ENCODE data around the gene TGIF2. TPM values are rescaled to one million over a fixed set of nuclear protein-coding genes. Genes with fewer than 3 reads are reported as not detected.

The TGIF2 gene
- total and polyA plus RNA-seq, 2 of the 8 experiments (the other 6 are each of a cell fraction or from before 2014, with no cell fraction given), result 49.7 to 76.7 TPM

DNA sequence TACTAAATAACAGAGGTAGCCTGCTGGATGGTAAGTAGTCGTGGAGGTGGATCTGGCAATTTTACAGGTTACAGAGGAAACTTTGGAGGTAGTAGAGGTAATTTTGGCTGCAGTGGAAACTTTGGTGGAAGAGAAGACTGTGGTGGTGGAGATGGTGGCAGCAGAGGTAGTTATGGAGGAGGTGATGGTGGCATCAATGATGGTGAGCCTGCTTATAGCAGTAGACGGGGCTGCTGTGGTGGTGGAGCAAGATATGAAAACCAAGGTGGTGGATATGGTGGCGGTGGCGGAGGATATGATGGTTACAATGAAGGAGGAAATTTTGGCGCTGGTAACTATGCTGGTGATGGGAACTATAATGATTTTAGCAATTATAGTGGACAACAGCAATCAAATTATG, 47.5 kb downstream of the TGIF2 start:
- no peak overlapping the region for H3K23ac ChIP-seq (ENCODE audit: insufficient read length)
- no peaks in the 10 kb centered on the region for H3K36me3 ChIP-seq (ENCODE audit: control insufficient read depth in 2 of 4, insufficient read depth in 4 of 4, low read length in 3 of 4)
- POLR2A ChIA-PET (ENCODE audit: partially characterized antibody), result interaction anchor here (1.2 kb wide), 1 partner anchor 11 kb away, joined by 5 read pairs; no protein-coding TSS in a partner anchor
- no peak overlapping the region for H2BK5ac ChIP-seq (ENCODE audit: low read depth, low read length)
- no peak overlapping the region for H3K56ac ChIP-seq (replicated peaks; ENCODE audit: insufficient read length, low read depth, low read length)
- H2BK20ac ChIP-seq (ENCODE audit: low read length), result no peak overlapping the region
- TF ChIP-seq TBP (IDR thresholded peaks at IDR 0.05; ENCODE audit: low read depth, low read length) (no peak), BCL11A (IDR thresholded peaks at IDR 0.05; ENCODE audit: low read depth in 2 of 2, low read length in 2 of 2) (no peak), KDM4A (IDR thresholded peaks at IDR 0.05; ENCODE audit: low read depth, low read length, severe bottlenecking) (no peak), HDAC6 (IDR thresholded peaks at IDR 0.05; ENCODE audit: low read depth, low read length) (no peak), CTBP2 (IDR thresholded peaks at IDR 0.05; ENCODE audit: borderline replicate concordance, insufficient read depth, insufficient read length, low read length) (no peak), EGR1 (IDR thresholded peaks at IDR 0.05; ENCODE audit: borderline replicate concordance, low read depth, low read length) (no peak)
- DNase-seq (ENCODE audit: low read depth in 1 of 2, low spot score in 2 of 2), result no peak
- H4K5ac ChIP-seq (ENCODE audit: insufficient read length, low read depth, low read length), result no peak overlapping the region
- no peak overlapping the region for H2AFZ ChIP-seq (ENCODE audit: low read length)
- CTCF ChIA-PET (ENCODE audit: partially characterized antibody), result interaction anchor here (1.7 kb wide), 1 partner anchor 8 kb away, joined by 7 read pairs; no protein-coding TSS in a partner anchor
- no peak overlapping the region for H2AK5ac ChIP-seq (ENCODE audit: low read depth, low read length)
- no peak overlapping the region for H3K27ac ChIP-seq (ENCODE audit: low read depth, low read length)
- H2BK12ac ChIP-seq (ENCODE audit: low read depth, low read length), result no peak overlapping the region
- no peak overlapping the region for H3K4me2 ChIP-seq (ENCODE audit: insufficient read depth in 1 of 2, low read depth in 2 of 2, low read length in 2 of 2)
- H3K79me1 ChIP-seq (ENCODE audit: low read depth, low read length), result no peaks in the 10 kb centered on the region
- 81% methylated on average over 5 of the region's 5 CpGs; no CpG with 5 or more reads in 1 of the 2 experiments for WGBS, 2 experiments (ENCODE audit: extremely low coverage in 1 of 2, insufficient coverage in 1 of 2, insufficient read length in 1 of 2, insufficient replicate concordance in 2 of 2, low coverage in 1 of 2, low lambda C conversion rate in 2 of 2, missing lambda C conversion rate in 1 of 2)
- H2BK15ac ChIP-seq (ENCODE audit: low read length), result no peak overlapping the region
- no peaks in the 10 kb centered on the region for H3K27me3 ChIP-seq (replicated peaks in 1 of 4; ENCODE audit: control insufficient read depth in 3 of 4, extremely low read depth in 1 of 4, insufficient read depth in 3 of 4, low read length in 3 of 4)
- H3K9ac ChIP-seq (replicated peaks in 1 of 4; ENCODE audit: extremely low read depth in 1 of 4, low read depth in 3 of 4, low read length in 3 of 4), result no peak overlapping the region
- peaks cover 0 to 4% (median 1%) of the 10 kb centered on the region in 4 experiments; a peak in 3 of 7 replicates for H3K4me1 ChIP-seq (replicated peaks in 1 of 4; ENCODE audit: control insufficient read depth in 3 of 4, insufficient read depth in 4 of 4, low read length in 3 of 4)
- H4K91ac ChIP-seq (replicated peaks; ENCODE audit: insufficient read length, low read length), result no peak overlapping the region
- no peak overlapping the region; the same call in 1 of the 2 replicates for H4K8ac ChIP-seq (ENCODE audit: extremely low read depth, insufficient read depth, low read length)
- H3K23me2 ChIP-seq (ENCODE audit: low read depth, low read length), result no peaks in the 10 kb centered on the region; the same call in 1 of the 2 replicates
- H2BK120ac ChIP-seq (replicated peaks; ENCODE audit: low read depth, low read length), result no peak overlapping the region
- FAIRE-seq, result no peak
- no peaks in the 10 kb centered on the region for H3K79me2 ChIP-seq (ENCODE audit: control insufficient read depth in 1 of 2, insufficient read depth in 2 of 2, low read length in 2 of 2)
- H3K4ac ChIP-seq (replicated peaks; ENCODE audit: insufficient read length, low read depth, low read length), result no peak overlapping the region
- H3K14ac ChIP-seq (ENCODE audit: insufficient read length), result no peak overlapping the region
- H3K9me3 ChIP-seq (ENCODE audit: insufficient read depth in 2 of 2, low read depth in 1 of 2, low read length in 1 of 2), result no peaks in the 10 kb centered on the region
- no peak overlapping the region for H3K4me3 ChIP-seq (ENCODE audit: extremely low read depth in 1 of 4, insufficient read depth in 2 of 4, low read depth in 3 of 4, low read length in 4 of 4)
- no peak overlapping the region for H3K18ac ChIP-seq (ENCODE audit: extremely low read depth, low read length)
- H4K20me1 ChIP-seq (replicated peaks in 1 of 2; ENCODE audit: control insufficient read depth in 1 of 2, insufficient read depth in 2 of 2, low read length in 2 of 2), result no peaks in the 10 kb centered on the region
